HUES48 (cell line): ENCODE data around the gene COMMD8.

Experiments used
- H3K27ac ChIP-seq: one replicate; pipeline ENCODE4 v1.7.0; 2013; ENCODE audit warnings: low read depth, low read length, inconsistent platforms
- H3K27me3 ChIP-seq: 2 replicates; pipeline ENCODE4 v1.6.1; 2013; ENCODE audit warnings: mild to moderate bottlenecking, low read length; ENCODE audit not compliant: control insufficient read depth, insufficient read depth
- H3K36me3 ChIP-seq: 2 replicates; pipeline ENCODE4 v1.6.1; 2013; ENCODE audit warnings: low read length; ENCODE audit not compliant: control insufficient read depth, insufficient read depth
- H3K4me1 ChIP-seq: 2 replicates; pipeline ENCODE4 v1.6.1; 2013; ENCODE audit warnings: mild to moderate bottlenecking, low read length; ENCODE audit not compliant: control insufficient read depth, insufficient read depth
- H3K4me3 ChIP-seq: 2 replicates; pipeline ENCODE4 v1.5.1; 2013; ENCODE audit warnings: mild to moderate bottlenecking, low read depth, low read length
- H3K9ac ChIP-seq: 2 replicates; pipeline ENCODE4 v1.6.1; 2013; ENCODE audit warnings: mild to moderate bottlenecking, low read depth, low read length, moderate library complexity
- H3K9me3 ChIP-seq: 2 replicates; pipeline ENCODE4 v1.6.1; 2013; ENCODE audit warnings: low read length; ENCODE audit not compliant: control insufficient read depth, insufficient read depth

COMMD8 gene

DNA sequence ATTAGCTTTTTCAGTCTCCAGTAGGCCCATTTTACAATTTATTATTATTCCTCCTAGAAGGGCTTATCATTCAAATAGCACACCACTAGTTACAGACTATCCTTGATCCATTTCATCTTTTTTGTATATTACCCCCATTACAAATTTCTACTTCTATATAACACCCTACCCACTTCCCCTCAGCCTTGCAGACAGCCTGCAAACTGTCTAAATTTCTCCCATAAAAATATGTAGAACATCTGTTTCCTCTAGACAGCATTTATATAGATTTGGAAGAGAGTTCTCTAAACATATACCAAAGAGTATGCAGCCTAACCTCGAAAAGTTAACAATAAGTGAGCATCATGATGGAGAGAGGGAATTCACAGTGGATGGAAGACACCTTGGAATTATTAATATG is 30.8 kb downstream of the COMMD8 start:
- no peaks in the 10 kb centered on the region for H3K36me3 ChIP-seq
- H3K9ac ChIP-seq = no peak overlapping the region
- no peaks in the 10 kb centered on the region for H3K9me3 ChIP-seq

DNA sequence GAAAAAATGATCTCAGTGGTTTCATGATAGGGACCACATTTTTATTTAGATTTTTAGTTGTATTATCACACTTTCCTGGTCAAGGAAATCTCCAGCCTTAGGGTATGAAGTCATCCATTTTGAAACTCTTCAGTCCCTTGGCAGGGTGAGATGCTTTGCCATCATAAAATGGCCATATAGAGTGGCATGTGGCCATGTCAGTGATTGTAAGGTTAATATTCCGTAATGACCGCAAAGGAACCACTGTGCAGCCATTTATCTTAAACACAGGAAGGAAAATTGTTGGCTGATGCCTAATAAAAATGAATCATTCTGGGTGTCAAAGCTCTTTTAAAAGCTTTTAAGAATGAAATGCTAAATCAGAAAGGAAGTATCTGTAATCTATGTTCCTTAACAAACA is 35.6 kb downstream of the COMMD8 start:
- no peak overlapping the region for H3K4me3 ChIP-seq
- H3K27me3 ChIP-seq = no peaks in the 10 kb centered on the region
- H3K36me3 ChIP-seq = no peaks in the 10 kb centered on the region
- no peak overlapping the region for H3K9ac ChIP-seq
- peaks cover 11% of the 10 kb centered on the region; the same call in 1 of the 2 replicates for H3K4me1 ChIP-seq
- no peak overlapping the region for H3K27ac ChIP-seq
- no peaks in the 10 kb centered on the region for H3K9me3 ChIP-seq

More for the DNA sequence above, 30.8 kb downstream of the COMMD8 start:
- H3K27me3 ChIP-seq = no peaks in the 10 kb centered on the region
- no peak overlapping the region for H3K4me3 ChIP-seq
- no peak overlapping the region for H3K27ac ChIP-seq
- peaks cover 11% of the 10 kb centered on the region; the same call in 1 of the 2 replicates for H3K4me1 ChIP-seq

DNA sequence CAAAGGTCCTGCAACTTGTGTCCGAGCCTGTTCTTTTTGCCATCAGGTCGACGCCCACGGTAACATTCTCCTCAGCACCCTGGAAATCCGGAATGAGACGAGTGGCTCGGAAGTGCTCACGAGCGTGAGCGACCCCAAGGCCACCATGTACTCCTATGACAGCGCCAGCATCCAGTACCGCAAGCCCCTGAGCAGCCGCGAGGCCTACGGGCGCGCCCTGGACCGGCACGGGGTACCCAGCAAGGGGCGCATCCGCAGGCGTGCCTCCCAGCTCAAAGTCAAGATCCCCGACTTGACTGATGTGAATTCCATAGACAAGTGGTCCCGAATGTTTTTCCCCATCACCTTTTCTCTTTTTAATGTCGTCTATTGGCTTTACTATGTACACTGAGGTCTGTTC is 37.9 kb downstream of the COMMD8 start:
- no peaks in the 10 kb centered on the region for H3K27me3 ChIP-seq
- H3K9ac ChIP-seq = no peak overlapping the region
- no peaks in the 10 kb centered on the region for H3K9me3 ChIP-seq
- no peaks in the 10 kb centered on the region for H3K4me1 ChIP-seq
- H3K36me3 ChIP-seq = no peaks in the 10 kb centered on the region
- no peak overlapping the region for H3K27ac ChIP-seq
- no peak overlapping the region for H3K4me3 ChIP-seq

DNA sequence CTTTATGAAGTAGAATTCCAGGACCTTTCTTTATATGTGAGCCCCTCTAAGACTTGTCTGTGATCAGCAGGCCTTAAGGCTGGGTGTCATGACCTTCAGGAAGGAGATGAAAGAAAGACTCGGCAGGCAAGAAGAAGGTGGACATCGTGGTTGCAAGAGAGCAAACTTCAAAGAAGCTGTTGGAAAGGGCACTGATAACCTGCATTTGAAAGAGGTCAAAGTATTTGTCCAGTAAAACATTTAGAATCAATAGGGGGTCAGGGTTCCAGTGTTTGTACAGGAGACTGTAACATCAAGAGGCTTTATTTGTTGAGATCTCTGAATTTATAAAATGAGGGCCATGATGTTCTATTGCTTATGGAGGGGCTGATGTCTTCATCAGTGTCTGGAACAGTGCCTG is 44.2 kb downstream of the COMMD8 start:
- peaks cover 5% of the 10 kb centered on the region; the same call in 1 of the 2 replicates for H3K4me1 ChIP-seq
- no peaks in the 10 kb centered on the region for H3K27me3 ChIP-seq
- no peak overlapping the region for H3K4me3 ChIP-seq
- H3K9me3 ChIP-seq = no peaks in the 10 kb centered on the region
- H3K27ac ChIP-seq = no peak overlapping the region
- no peaks in the 10 kb centered on the region for H3K36me3 ChIP-seq
- no peak overlapping the region for H3K9ac ChIP-seq

DNA sequence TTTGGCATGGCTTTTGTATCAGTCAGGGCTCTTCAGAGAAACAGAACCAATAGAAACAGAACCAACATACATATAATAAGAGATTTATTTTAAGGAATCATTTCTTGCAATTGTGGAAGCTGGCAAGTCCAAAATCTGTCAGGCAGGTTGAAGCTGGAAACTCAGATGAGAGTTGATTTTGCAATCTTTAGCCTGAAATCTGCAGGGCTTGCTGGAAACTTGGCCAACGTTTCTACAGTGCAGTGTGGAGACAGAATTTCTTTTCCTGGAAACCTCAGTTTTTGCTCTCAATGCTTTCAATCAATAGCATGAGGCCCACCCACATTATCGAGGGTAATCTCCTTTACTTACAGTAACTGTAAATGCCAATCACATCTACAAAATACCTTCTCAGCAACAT is 45.4 kb downstream of the COMMD8 start:
- H3K9ac ChIP-seq = no peak overlapping the region

DNA sequence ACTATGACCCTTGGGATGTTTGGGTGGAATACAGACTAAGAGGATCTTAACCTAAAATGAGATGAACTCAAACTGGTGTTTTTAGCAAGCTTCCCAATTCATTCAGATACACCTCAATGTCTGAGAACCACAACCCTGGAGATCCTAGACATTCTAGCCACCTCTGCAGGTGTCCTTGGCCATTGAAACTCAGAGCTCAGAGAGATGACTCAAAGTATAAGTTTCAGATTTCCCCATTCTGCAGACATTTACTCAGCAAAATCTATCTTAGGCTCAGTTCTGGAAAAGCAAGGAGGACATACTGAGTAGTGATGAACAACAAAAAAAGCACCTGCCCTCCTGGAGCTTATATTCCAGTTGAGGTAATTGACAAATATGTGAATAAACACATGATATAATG is 47.8 kb downstream of the COMMD8 start:
- H3K9me3 ChIP-seq = no peaks in the 10 kb centered on the region
- no peak overlapping the region for H3K27ac ChIP-seq

More for the DNA sequence above, 45.4 kb downstream of the COMMD8 start:
- no peak overlapping the region for H3K27ac ChIP-seq
- no peaks in the 10 kb centered on the region for H3K27me3 ChIP-seq
- H3K4me3 ChIP-seq = no peak overlapping the region
- H3K36me3 ChIP-seq = no peaks in the 10 kb centered on the region
- H3K9me3 ChIP-seq = no peaks in the 10 kb centered on the region
- peaks cover 11% of the 10 kb centered on the region; the same call in 1 of the 2 replicates for H3K4me1 ChIP-seq

DNA sequence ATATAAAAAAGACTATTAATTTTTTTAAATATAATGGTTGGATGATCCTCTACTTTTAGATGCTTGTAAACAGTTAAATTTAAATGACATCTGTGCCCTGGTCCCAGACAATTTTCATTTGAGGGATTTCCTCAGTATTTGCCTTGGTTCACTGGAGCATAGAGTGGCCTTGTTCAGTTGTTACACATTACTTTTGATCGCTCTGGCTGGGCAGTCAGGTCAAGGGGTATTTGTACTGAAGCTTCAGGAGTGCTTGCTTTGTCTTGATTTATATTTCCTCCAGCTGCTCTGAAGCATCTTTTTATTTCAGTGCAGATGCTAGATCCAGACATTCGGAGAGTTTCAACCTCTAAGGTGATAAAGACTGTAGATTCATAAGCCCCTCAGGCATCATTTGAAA is 50.0 kb downstream of the COMMD8 start:
- H3K9me3 ChIP-seq = no peaks in the 10 kb centered on the region
- peaks cover 11% of the 10 kb centered on the region; the same call in 1 of the 2 replicates for H3K4me1 ChIP-seq
- H3K4me3 ChIP-seq = no peak overlapping the region
- H3K27ac ChIP-seq = no peak overlapping the region
- H3K36me3 ChIP-seq = no peaks in the 10 kb centered on the region
- H3K9ac ChIP-seq = no peak overlapping the region
- no peaks in the 10 kb centered on the region for H3K27me3 ChIP-seq

More for the DNA sequence above, 47.8 kb downstream of the COMMD8 start:
- H3K4me1 ChIP-seq = peaks cover 11% of the 10 kb centered on the region; the same call in 1 of the 2 replicates
- H3K9ac ChIP-seq = no peak overlapping the region
- H3K4me3 ChIP-seq = no peak overlapping the region
- H3K27me3 ChIP-seq = no peaks in the 10 kb centered on the region
- no peaks in the 10 kb centered on the region for H3K36me3 ChIP-seq

DNA sequence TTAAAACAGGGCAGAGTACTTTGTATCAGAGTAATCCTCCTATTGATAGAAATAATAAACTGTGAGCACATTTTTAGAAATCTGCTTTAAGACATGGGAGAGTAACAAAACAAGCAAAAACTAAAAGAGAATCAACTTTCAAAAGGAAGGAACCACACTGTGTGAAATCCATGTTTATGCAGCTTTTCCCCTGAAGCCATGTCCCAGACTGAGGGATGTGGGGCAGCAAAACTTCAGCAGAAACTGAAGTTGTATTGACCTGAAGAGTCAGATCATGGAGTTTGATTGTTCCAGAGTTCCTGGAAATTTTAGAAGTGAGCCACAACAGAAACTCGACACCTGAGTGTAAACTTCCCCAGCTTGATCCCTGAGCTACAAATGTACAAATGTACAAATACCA is 53.2 kb downstream of the COMMD8 start:
- H3K4me3 ChIP-seq = no peak overlapping the region
- H3K36me3 ChIP-seq = no peaks in the 10 kb centered on the region
- no peak overlapping the region for H3K9ac ChIP-seq
- peaks cover 11% of the 10 kb centered on the region; the same call in 1 of the 2 replicates for H3K4me1 ChIP-seq
- H3K27ac ChIP-seq = no peak overlapping the region
- H3K9me3 ChIP-seq = no peaks in the 10 kb centered on the region
- no peaks in the 10 kb centered on the region for H3K27me3 ChIP-seq

DNA sequence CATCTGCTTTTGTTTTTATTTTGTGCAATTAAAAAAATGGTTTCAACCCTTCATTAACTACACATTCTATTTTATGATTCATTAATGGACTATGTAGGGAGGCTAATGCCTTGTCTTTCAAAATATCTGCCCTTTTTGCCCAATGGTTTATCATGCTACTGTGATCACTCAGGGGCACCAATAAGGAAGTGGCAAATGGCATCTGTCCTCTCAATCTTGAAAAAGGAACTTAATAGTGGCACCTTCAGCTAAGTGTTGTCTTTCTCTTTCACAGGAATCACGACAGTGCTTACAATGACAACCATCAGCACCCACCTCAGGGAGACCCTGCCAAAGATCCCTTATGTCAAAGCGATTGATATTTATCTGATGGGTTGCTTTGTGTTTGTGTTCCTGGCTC is 57.1 kb downstream of the COMMD8 start:
- Histone ChIP-seq H3K27ac (no peak overlapping the region), H3K27me3 (no peaks in the 10 kb centered on the region), H3K9ac (no peak overlapping the region), H3K4me1 (no peaks in the 10 kb centered on the region), H3K4me3 (no peak overlapping the region), H3K36me3 (no peaks in the 10 kb centered on the region), H3K9me3 (no peaks in the 10 kb centered on the region)
